Stimulated activated CD4-positive, alpha-beta T cell treated with anti-CD3 and anti-CD28 coated beads, Interleukin-4, amount 100 ng/mL, for 1 hour (primary cell): ENCODE measurements around the gene ATL3.
"Not testable (repeated sequence)": the region's sequence is repeated elsewhere in the genome, so short reads cannot be mapped to it uniquely, and the experiment has no call there.

Experiments used
- DNase-seq: peaks from one replicate; pipeline ENCODE4 v3.0.0-alpha.2; 2020

The ATL3 gene

DNA sequence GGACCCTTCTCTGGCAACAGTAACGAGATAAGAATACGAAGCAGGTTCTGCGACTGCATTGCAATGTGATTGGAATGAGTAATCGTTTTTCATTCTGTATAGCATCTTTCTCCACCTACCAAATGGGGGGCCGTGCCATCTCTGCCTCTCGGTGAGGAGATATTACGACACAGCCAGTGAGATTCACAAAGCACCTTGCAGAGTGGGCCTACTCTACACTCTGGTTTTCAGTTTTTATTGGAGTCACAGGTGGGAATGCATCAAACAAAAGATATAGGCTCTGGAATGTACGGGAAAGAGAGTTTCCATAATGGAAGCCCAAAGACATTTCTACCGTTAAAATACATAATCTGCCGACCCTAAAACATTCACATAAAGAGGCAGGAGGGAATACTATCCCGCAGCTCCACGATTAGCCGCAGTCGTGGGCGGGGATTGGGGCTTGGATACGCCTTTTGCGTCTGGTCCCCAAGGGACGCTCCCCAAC lies 9.7 kb upstream of the ATL3 start:
- peak; percentile 20 for DNase-seq

DNA sequence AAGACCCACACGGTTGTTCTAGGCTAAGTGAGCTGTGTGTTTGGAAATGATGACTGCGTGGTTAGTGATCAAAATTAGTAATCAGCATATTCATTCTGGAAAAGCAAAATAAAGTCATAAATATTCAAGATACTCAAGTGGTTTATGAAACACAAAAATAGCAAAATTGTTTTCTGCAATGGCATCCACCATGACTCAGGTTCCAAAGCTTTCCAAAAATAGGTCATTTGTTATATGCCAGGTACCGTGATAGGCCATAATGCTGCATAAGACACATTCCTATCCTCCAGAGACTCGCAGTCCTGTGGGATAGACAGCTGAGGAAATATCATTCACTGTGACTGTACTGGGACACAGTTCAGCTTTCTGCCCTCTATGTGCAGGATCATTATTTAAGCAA lies 2.4 kb upstream of the ATL3 start:
- DNase-seq, result no peak

DNA sequence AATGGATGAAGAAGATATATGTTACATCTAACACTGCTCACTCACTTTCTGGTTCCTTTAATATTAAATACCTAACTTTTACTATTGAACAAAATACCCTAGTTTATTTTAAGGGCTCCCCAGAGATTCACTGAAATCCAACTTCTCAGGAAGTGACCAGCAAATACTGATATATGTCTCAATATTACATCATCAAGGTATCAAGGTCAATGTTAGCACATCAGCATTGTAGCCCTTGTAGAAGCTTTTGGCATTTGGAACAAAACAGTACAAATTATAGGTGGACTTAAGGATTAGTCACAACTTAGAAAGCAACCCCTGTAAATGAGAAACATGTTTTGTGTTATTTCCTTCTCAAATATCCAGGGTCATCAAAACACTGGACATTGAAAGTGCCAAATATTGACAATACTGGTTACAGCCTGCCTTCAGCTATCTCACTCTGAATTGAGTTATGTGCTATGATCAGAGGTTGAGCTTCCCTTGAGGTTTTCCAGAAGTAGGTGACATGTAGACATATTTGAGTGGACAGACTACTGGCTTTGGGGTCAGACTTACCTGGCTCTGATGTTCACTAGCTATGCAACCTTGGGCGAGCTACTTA lies 1.9 kb upstream of the ATL3 start:
- no peak for DNase-seq

- DNase-seq, result no peak
These were observed 934 bp upstream of the ATL3 start for GRCh38 chr11:63672156-63672463.

DNA sequence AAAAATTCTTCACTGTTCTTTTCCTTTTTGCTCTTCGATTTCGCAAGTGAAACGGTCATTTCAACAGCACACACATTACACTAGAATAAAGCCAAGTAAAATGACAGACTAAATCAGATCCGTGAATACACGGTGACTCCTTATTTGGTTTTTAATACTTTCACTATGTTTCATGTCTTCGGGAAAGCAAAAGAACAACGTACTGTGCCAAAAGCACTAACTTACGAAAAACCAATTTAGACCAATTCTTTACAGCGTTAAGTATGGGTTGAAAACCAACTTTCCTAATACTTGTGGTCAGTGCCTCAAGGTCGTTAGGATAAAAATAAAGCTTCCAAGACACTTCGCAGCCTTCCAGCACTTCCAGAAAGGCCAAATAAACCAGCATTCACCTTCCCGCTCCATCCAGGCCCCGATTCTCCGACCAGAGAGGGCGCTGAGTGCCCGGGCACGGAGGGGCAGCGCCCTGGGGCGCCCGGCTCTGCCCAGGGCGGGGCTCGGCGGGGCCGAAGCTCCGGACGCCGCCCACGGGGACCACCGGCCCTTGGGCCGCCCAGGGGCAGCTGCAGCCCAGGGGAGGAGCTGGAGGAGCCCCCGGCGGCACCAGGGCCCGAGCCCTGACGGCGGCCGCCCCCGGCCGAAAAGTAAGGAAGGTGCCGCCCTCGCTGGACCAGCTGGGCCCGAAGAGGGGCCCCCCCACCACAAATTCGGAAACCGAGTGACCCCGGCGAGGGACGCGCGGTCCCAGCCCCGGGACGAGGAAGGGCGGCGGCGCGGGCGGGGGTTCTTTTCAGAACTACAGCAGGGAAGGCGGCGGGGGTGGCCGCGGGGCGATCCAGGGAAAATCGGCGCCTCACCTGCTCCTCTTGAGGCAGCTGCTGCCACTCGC lies 499 bp downstream of the ATL3 start:
- peak; percentile 23 for DNase-seq

DNA sequence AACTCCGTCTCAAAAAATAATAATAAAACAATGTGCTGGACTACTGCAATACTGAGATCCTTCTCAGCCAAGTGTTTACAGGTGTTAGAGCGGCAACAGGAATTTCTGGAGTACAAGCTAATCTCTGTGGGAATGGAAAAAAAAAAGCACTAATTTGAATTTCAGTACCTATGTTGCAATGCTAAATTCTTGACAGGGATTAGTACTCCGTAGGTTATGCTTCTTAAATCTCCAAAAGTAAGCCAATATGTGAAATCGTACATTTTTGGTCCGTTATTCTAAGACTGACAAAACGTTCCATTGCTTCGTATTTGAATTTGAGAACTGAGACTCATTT lies 1.1 kb downstream of the ATL3 start:
- no peak for DNase-seq

- DNase-seq, result no peak
These were observed 3.0 kb downstream of the ATL3 start for GRCh38 chr11:63667995-63668795.

GRCh38 chr11:63666874-63667273 lies 4.3 kb downstream of the ATL3 start:
- DNase-seq, result no peak

GRCh38 chr11:63663809-63664208 lies 7.4 kb downstream of the ATL3 start:
- no peak for DNase-seq

- DNase-seq, result no peak
These were observed 10.2 kb downstream of the ATL3 start for GRCh38 chr11:63660972-63661371.

DNA sequence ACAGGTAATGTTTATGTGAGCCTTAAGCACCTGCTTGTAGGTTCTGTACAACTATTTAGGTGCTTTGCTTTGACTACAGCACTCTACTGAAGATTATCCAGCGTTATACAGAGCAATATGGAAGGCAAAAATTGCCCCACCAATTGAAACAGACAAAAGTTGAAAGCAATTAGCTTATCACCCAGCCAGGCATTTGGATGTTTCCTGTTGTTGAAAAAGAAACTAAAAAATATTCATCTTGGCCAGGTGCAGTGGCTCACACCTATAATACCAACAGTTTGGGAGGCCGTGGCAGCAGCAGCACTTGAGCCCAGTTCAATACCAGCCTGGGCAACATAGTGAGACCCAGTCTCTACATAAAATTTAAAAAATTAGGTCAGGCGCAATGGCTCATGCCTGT lies 18.5 kb downstream of the ATL3 start:
- no peak for DNase-seq

- no peak for DNase-seq
These were observed 28.0 kb downstream of the ATL3 start for GRCh38 chr11:63643205-63643604.

- no peak for DNase-seq
These were observed 29.4 kb downstream of the ATL3 start for GRCh38 chr11:63641727-63642126.

DNA sequence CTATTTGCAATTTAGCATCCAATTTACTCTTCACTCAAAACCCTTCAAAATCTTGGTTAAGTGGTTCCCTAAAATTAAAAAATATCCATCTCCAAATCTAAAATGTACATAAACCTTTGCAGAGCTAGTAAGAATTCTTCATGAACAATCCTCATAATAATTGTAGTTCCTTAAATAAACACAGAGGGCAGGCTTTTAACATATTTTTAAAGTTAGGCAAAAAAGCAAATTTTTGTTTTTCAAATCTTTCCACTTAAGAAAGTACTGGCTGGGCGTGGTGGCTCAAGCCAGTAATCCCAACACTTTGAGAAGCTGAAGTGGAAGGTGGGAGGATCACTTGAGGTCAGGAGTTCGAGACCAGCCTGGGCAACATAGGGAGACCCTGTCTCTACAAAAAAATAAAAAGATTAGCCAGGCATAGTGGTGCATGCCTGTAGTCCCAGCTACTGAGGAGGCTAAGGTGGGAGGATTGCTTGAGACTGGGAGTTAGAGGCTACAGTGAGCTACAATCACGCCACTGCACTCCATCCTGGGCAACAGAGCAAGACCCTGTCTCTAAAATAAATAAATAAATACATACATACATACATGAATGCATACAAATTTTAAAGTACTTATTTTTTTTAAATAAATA lies 31.9 kb downstream of the ATL3 start:
- no peak for DNase-seq

DNA sequence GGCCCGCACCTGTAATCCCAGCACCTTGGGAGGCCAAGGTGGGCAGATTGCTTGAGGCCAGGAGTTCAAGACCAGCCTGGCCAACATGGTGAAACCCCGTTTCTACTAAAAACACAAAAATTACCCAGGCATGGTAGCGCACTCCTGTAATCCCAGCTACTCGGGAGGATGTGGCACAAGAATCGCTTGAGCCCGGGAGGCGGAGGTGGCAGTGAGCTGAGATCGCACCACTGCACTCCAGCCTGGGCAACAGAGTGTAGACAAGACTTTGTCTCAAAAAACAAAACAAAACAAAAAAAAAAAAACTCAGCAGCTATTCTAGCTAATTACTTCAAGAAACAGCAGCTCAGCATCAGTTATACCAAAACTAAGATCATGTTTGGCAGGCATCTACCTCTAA lies 32.7 kb downstream of the ATL3 start:
- DNase-seq, result not testable (repeated sequence)

- peak; percentile 66 for DNase-seq
These were observed 35.3 kb downstream of the ATL3 start for GRCh38 chr11:63635762-63636465.

DNA sequence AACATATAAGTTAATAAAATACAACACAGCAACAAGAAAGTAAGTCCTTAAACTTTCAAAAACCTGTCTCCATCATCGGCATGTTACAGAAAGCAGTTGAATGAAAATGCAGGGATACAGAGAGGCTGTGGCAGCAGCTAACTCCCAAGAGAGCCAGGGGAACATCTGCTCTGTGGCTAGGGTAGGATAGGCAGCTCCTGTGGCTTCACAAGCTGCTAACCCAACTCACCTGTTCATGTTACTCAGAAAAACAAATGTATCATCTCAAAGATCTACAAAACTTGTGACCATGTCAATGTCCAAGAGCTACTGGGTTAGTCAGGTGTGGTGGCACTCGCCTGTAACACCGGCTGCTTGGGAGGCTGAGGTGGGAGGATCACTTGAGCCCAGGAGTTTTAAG lies 41.8 kb downstream of the ATL3 start:
- DNase-seq, result no peak

DNA sequence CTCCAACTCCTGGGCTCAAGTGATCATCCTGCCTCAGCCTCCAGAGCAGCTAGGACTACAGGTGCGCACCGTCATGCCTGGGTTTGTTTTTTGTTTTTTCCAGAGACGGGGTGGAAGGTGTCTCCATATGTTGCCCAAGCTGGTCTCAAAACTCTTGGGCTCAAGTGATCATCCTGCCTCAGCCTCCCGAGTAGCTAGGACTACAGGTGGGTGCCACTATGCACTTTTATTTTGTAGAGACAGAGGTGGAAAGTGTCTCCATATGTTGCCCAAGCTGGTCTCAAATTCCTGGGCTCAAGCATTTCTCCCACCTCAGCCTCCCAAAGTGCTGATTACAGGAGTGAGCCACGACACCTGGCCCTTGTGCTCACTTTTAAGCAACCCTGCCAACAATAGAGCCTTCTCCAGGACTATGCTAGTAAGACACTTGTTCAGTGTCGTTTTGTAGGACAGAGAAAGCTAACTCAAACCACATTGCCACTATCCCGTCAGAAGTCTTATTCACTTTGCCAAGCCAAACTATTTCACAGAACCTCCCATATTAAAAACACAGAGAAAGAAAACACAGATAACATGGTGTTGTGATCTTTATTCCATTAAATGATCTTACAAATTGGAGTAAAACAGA lies 47.5 kb downstream of the ATL3 start:
- no peak for DNase-seq

DNA sequence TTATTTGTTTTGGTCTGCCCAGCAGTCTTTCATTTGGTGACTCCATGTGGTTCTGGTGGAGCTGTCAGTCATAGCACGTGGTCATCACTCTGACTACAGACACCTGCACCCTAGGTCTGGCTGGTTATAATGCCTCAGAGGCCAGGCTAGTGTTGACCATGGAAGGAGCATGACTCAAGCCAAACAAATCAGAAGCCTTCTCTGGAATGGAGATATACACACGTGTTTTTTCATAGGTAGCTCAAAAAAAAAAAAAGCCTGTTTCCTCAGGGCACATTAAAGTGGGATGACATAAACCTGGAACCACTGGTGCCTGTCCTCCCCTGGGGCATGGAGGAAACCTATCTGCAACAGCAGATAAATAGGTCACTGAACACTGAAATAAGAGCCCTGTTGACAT lies 48.9 kb downstream of the ATL3 start:
- no peak for DNase-seq

GRCh38 chr11:63621071-63621470 lies 50.1 kb downstream of the ATL3 start:
- DNase-seq, result no peak

DNA sequence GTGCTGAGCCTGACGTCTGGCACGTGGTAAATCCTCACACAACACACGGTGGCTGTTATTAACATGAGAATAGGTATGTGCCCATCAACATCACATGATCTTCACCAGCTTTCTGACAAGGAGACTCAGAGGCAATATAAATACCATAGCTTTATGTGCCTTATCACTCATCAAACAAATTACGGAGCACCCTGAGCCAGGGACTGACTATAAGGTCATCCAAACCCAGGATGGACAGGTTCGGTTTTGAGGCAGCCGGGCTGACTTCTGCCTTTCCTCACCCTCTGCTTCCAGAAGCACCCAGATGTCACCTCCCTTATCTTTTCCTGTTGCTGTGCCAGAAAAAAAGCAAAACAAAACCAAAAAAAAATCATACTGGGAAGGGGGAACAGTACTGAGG lies 51.2 kb downstream of the ATL3 start:
- DNase-seq, result no peak

DNA sequence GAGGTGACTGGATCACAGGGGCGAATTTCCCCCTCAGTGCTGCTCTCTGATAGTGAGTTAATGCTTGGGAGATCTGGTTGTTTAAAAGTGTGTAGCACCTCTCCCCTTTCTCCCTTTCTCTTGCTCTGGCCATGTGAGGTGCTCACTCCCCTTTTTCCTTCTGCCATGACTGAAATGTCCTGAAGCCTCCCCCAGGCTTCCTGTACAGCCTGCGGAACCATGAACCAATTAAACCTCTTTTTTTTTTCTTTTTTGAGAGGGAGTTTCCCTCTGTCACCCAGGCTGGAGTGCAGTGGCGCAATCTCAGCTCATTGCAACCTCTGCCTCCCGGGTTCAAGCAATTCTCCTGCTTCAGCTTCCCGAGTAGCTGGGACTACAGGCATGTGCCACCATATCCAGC lies 53.5 kb downstream of the ATL3 start:
- DNase-seq, result not testable (repeated sequence)
